GM23248 (cell line): Measurements from ENCODE around the gene OR10H4.

Source experiments
- EZH2 ChIP-seq: fragments of 200-600 bp; sonication (generic); IDR thresholded peaks from 2 replicates; pipeline ENCODE4 v1.6.1; 2018; ENCODE audit warnings: antibody characterized with exemption, mild to moderate bottlenecking; ENCODE audit not compliant: insufficient read depth, poor library complexity, severe bottlenecking
- EZH2phosphoT487 ChIP-seq: fragments of 200-600 bp; sonication (generic); IDR thresholded peaks from 2 replicates; pipeline ENCODE4 v1.6.1; 2018; ENCODE audit warnings: antibody characterized with exemption, moderate library complexity, mild to moderate bottlenecking, low read depth; ENCODE audit not compliant: insufficient read depth

GRCh38 chr19:15995536-15995935, 46.7 kb downstream of the OR10H4 start:
- no peak for TF ChIP-seq EZH2
- TF ChIP-seq EZH2phosphoT487: no peak
